ENCODE data around the gene ALPK1.
"Not testable (repeated sequence)": the region's sequence is repeated elsewhere in the genome, so short reads cannot be mapped to it uniquely, and the experiment has no call there.

- not testable (repeated sequence) for TF ChIP-seq EZH2 (IDR thresholded peaks at IDR 0.05; ENCODE audit: insufficient read depth, low read length); CTCF (IDR thresholded peaks at IDR 0.05; ENCODE audit: insufficient read depth, low read depth, low read length)
Observed at GRCh38 chr4:112309263-112309791, 12.2 kb downstream of the ALPK1 start.
